Kidney epithelial cell (primary cell): ENCODE results near the gene E2F6. TPM values are rescaled to one million over a fixed set of nuclear protein-coding genes. Genes with fewer than 3 reads are reported as not detected.
A peak's percentile ranks its signal among the peaks of the same experiment; 100 is the strongest.

Experiments used
- DNase-seq: peaks from one replicate; pipeline ENCODE4 v3.0.0-alpha.2; 2010; ENCODE audit warnings: low read depth
- H3K27me3 ChIP-seq: 2 replicates; pipeline ENCODE4 v1.6.0; 2011; ENCODE audit warnings: low read length; ENCODE audit not compliant: control insufficient read depth, insufficient read depth
- H3K36me3 ChIP-seq: 2 replicates; pipeline ENCODE4 v1.5.1; 2011; ENCODE audit warnings: low read length; ENCODE audit not compliant: control insufficient read depth, insufficient read depth
- H3K4me3 ChIP-seq: 2 replicates; pipeline ENCODE4 v1.5.1; 2011; ENCODE audit warnings: low read depth, mild to moderate bottlenecking, control low read depth, low read length
- CTCF ChIP-seq: IDR thresholded peaks from 2 replicates; pipeline ENCODE4 v1.5.1; 2011; ENCODE audit warnings: mild to moderate bottlenecking, moderate library complexity, low read length, control low read depth, inconsistent platforms; ENCODE audit not compliant: insufficient read depth, poor library complexity, severe bottlenecking
- total RNA-seq: library from RNA; depleted of rRNA; stranded (reverse); fragments of >200 nt; gene quantifications from 2 replicates; pipeline ENCODE4 v1.2.3, GENCODE V29; 2015

E2F6 gene
- total RNA-seq, 1 donor from 2014 or later: 15.0 TPM

DNA sequence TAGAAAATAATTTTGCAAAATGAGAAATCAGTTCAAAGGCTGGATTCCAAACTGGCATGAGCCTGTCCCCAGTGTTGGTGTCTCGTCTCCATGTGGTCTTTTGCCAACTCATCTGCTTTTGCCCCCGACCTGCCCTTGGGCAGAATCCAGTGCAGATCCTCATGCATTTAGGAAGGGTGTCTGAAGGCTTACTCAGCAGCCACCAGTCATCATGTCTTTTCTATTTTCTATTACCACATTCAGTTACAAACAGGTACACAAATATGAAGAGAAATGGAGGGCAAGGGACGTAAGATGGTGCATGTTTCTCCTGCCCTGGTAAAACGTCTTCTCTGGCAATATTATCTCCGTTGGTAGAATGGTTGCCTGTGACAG is 43.5 kb downstream of the E2F6 start:
- no peak for TF ChIP-seq CTCF
- Histone ChIP-seq H3K36me3 (no peaks in the 10 kb centered on the region), H3K27me3 (no peaks in the 10 kb centered on the region), H3K4me3 (no peak overlapping the region)
- DNase-seq: no peak

GRCh38 chr2:11421863-11422490 is 44.0 kb downstream of the E2F6 start:
- DNase-seq: no peak
- no peak for TF ChIP-seq CTCF
- H3K36me3 ChIP-seq: no peaks in the 10 kb centered on the region
- H3K4me3 ChIP-seq: no peak overlapping the region
- H3K27me3 ChIP-seq: no peaks in the 10 kb centered on the region

- TF ChIP-seq CTCF: no peak
- no peak for DNase-seq
- no peaks in the 10 kb centered on the region for H3K27me3 ChIP-seq
- no peaks in the 10 kb centered on the region for H3K36me3 ChIP-seq
- no peak overlapping the region for H3K4me3 ChIP-seq
These were observed 45.3 kb downstream of the E2F6 start for GRCh38 chr2:11420671-11421070.

- no peak for DNase-seq
- Histone ChIP-seq H3K4me3 (no peak overlapping the region), H3K36me3 (no peaks in the 10 kb centered on the region), H3K27me3 (no peaks in the 10 kb centered on the region)
- no peak for TF ChIP-seq CTCF
These were observed 45.8 kb downstream of the E2F6 start for GRCh38 chr2:11420190-11420589.

- H3K27me3 ChIP-seq: no peaks in the 10 kb centered on the region
- no peak for TF ChIP-seq CTCF
- H3K36me3 ChIP-seq: no peaks in the 10 kb centered on the region
- H3K4me3 ChIP-seq: no peak overlapping the region
- DNase-seq: no peak
These were observed 46.2 kb downstream of the E2F6 start for GRCh38 chr2:11419781-11420180.

DNA sequence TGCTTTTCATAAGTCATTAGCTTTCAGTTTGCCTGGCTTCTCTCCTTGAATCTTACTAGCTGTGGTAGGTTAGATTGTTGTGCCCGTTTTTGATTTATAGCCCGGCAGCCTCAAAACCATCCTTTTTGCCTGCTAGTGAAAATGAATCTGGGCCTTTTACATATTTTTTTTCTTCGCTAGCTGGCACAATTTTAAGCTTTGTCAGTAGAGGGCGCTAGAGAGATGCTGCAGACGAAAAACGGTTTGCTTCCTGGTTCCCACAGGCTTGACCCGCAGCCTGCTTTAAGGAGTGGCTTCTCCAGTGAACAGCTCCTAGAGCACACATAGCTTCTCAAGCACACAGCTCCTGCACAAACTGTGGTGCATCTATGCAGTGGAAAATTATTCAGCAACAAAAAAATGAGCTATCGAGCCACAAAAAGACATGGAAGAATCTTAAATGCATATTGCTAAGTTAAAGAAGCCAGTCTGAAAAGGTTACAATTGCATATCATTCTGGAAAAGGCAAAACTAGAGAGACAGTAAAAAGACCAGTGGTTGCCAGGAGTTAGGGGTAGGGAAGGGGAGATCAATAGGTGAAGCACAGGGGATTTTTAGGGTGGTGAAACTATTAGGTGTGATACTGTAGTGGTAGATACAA is 47.9 kb downstream of the E2F6 start:
- peak; percentile 34 for TF ChIP-seq CTCF
- Histone ChIP-seq H3K27me3 (no peaks in the 10 kb centered on the region), H3K4me3 (no peak overlapping the region), H3K36me3 (no peaks in the 10 kb centered on the region)
- DNase-seq: no peak
